UCSD-AML1 (cell line): ENCODE measurements around the gene FMNL1.
"Not testable (repeated sequence)": the region's sequence is repeated elsewhere in the genome, so short reads cannot be mapped to it uniquely, and the experiment has no call there.

ENCODE experiments used
- DNase-seq: peaks from one replicate; lab custom pipeline; 2025; ENCODE audit not compliant: unreplicated experiment; lab: John Stamatoyannopoulos, UW

The FMNL1 gene

GRCh38 chr17:45221081-45222013 lies at the start of gene FMNL1:
Gene FMNL1 (plus strand): TSS chr17:45221885. CDS start chr17:45222125, 240 bp downstream.
- peak; percentile 69 for DNase-seq

GRCh38 chr17:45172232-45172540 lies 49.5 kb upstream of the FMNL1 start:
- no peak for DNase-seq

- peak; percentile 83 for DNase-seq
Measured at GRCh38 chr17:45172541-45173286, 49.0 kb upstream of the FMNL1 start.

GRCh38 chr17:45175759-45176115 lies 45.9 kb upstream of the FMNL1 start:
- no peak for DNase-seq

- no peak for DNase-seq
Measured at GRCh38 chr17:45177563-45177962, 44.1 kb upstream of the FMNL1 start.

GRCh38 chr17:45184144-45184543 lies 37.5 kb upstream of the FMNL1 start:
- DNase-seq = no peak

- DNase-seq = no peak
Measured at GRCh38 chr17:45186801-45187354, 34.8 kb upstream of the FMNL1 start.

- no peak for DNase-seq
Measured at GRCh38 chr17:45189009-45189408, 32.7 kb upstream of the FMNL1 start.

- DNase-seq = no peak
Measured at GRCh38 chr17:45190503-45191255, 31.0 kb upstream of the FMNL1 start.

- no peak for DNase-seq
Measured at GRCh38 chr17:45195424-45195823, 26.3 kb upstream of the FMNL1 start.

GRCh38 chr17:45197108-45197507 lies 24.6 kb upstream of the FMNL1 start:
- no peak for DNase-seq

GRCh38 chr17:45197555-45198334 lies 23.9 kb upstream of the FMNL1 start:
- peak; percentile 93 for DNase-seq

GRCh38 chr17:45200701-45201100 lies 21.0 kb upstream of the FMNL1 start:
- DNase-seq = peak; percentile 36

GRCh38 chr17:45201457-45201856 lies 20.2 kb upstream of the FMNL1 start:
- DNase-seq = no peak

GRCh38 chr17:45201880-45202279 lies 19.8 kb upstream of the FMNL1 start:
- not testable (repeated sequence) for DNase-seq

- peak; percentile 77 for DNase-seq
Measured at GRCh38 chr17:45218895-45219661, 2.6 kb upstream of the FMNL1 start.

GRCh38 chr17:45220079-45220478 lies 1.6 kb upstream of the FMNL1 start:
- no peak for DNase-seq

- no peak for DNase-seq
Measured at GRCh38 chr17:45222014-45222288, 266 bp downstream of the FMNL1 start.

- no peak for DNase-seq
Measured at GRCh38 chr17:45222289-45222995, 757 bp downstream of the FMNL1 start.
